HEK293 (cell line): ENCODE data around the gene TGFBRAP1.

Source experiments
- CTCF ChIP-seq: fragments of 450-650 bp; formaldehyde crosslinking; IDR thresholded peaks from 2 replicates; pipeline ENCODE4 v1.5.1; 2016; ENCODE audit warnings: missing biosample characterization, missing genetic modification characterization
- HOXA7 ChIP-seq: sonication (generic); formaldehyde crosslinking; IDR thresholded peaks from 2 replicates; pipeline ENCODE4 v1.8.1; 2022; ENCODE audit warnings: missing genetic modification reagents, borderline replicate concordance
- MZF1 ChIP-seq: fragments of 450-650 bp; formaldehyde crosslinking; IDR thresholded peaks from 2 replicates; pipeline ENCODE4 v1.5.1; 2017; ENCODE audit warnings: missing biosample characterization, missing genetic modification characterization, borderline replicate concordance
- TCF7L2 ChIP-seq: IDR thresholded peaks from 2 replicates; pipeline ENCODE4 v1.6.1; 2011; ENCODE audit warnings: low read depth, mild to moderate bottlenecking, inconsistent platforms, low read length, moderate library complexity, borderline replicate concordance
- YY1 ChIP-seq: fragments of 450-650 bp; formaldehyde crosslinking; IDR thresholded peaks from 2 replicates; pipeline ENCODE4 v1.5.1; 2018; ENCODE audit warnings: missing biosample characterization, missing genetic modification characterization
- ZBTB26 ChIP-seq: fragments of 450-650 bp; formaldehyde crosslinking; optimal IDR thresholded peaks from 2 replicates; pipeline ENCODE3; 2016; ENCODE audit warnings: missing biosample characterization, mild to moderate bottlenecking, missing genetic modification characterization
- ZFP41 ChIP-seq: fragments of 450-650 bp; formaldehyde crosslinking; IDR thresholded peaks from 2 replicates; pipeline ENCODE4 v1.5.1; 2016; ENCODE audit warnings: missing biosample characterization, missing genetic modification characterization, borderline replicate concordance
- ZFP69B ChIP-seq: fragments of 450-650 bp; formaldehyde crosslinking; IDR thresholded peaks from 2 replicates; pipeline ENCODE4 v1.5.1; 2016; ENCODE audit warnings: missing biosample characterization, missing genetic modification characterization
- ZNF2 ChIP-seq: fragments of 450-650 bp; formaldehyde crosslinking; IDR thresholded peaks from 2 replicates; pipeline ENCODE4 v1.5.1; 2016; ENCODE audit warnings: missing biosample characterization, missing genetic modification characterization
- ZNF473 ChIP-seq: fragments of 450-650 bp; formaldehyde crosslinking; IDR thresholded peaks from 2 replicates; pipeline ENCODE4 v1.5.1; 2017; ENCODE audit warnings: missing biosample characterization, missing genetic modification characterization

DNA sequence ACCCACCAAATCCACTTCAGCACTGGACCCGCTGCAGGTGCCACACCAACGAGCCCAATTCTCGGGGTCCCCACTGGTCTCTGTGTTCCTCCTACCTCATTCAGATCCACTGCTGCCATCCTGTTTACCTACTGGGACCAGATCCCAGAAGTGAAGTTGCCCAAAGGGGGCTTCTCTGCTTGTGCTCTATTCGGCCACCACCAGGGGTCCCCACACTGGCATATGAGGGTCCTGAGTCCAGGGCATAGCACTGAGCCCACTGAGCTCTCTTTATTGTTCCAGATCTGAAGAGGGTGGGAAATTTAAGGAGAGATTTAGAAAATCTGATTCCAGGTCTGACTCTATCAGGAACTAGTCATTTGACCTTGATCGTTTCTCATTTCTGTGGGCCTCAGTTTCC lies 85.6 kb downstream of the TGFBRAP1 start:
- TF ChIP-seq ZNF2 (tag by site-specific recombination) = no peak
- TF ChIP-seq TCF7L2 = no peak
- no peak for TF ChIP-seq YY1 (tag by site-specific recombination)
- no peak for TF ChIP-seq HOXA7 (CRISPR knock-in tag)
- no peak for TF ChIP-seq ZFP69B (tag by site-specific recombination)
- TF ChIP-seq CTCF (tag by site-specific recombination) = no peak
- TF ChIP-seq ZFP41 (tag by site-specific recombination) = no peak
- TF ChIP-seq ZNF473 (tag by site-specific recombination) = no peak
- TF ChIP-seq ZBTB26 (tag by site-specific recombination) = no peak
- TF ChIP-seq MZF1 (tag by site-specific recombination) = no peak
